ENCODE data around the gene COL5A1. TPM values are rescaled to one million over a fixed set of nuclear protein-coding genes. Genes with fewer than 3 reads are reported as not detected.

COL5A1 gene
- total RNA-seq, 4 donors from 2014 or later = 51.9 to 78.3 (median 62.4) TPM

GRCh38 chr9:134639994-134640393 is 1.6 kb upstream of the COL5A1 start:
- H3K4me3 ChIP-seq = no peak overlapping the region
- TF ChIP-seq EP300 (IDR thresholded peaks at IDR 0.05) (no peak), POLR2A (IDR thresholded peaks at IDR 0.05) (no peak)
- TF ChIP-seq, protein P1, sequence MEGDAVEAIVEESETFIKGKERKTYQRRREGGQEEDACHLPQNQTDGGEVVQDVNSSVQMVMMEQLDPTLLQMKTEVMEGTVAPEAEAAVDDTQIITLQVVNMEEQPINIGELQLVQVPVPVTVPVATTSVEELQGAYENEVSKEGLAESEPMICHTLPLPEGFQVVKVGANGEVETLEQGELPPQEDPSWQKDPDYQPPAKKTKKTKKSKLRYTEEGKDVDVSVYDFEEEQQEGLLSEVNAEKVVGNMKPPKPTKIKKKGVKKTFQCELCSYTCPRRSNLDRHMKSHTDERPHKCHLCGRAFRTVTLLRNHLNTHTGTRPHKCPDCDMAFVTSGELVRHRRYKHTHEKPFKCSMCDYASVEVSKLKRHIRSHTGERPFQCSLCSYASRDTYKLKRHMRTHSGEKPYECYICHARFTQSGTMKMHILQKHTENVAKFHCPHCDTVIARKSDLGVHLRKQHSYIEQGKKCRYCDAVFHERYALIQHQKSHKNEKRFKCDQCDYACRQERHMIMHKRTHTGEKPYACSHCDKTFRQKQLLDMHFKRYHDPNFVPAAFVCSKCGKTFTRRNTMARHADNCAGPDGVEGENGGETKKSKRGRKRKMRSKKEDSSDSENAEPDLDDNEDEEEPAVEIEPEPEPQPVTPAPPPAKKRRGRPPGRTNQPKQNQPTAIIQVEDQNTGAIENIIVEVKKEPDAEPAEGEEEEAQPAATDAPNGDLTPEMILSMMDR (IDR thresholded peaks at IDR 0.05) = no peak
- H3K36me3 ChIP-seq = no peaks in the 10 kb centered on the region
- DNase-seq (ENCODE audit: low spot score in 2 of 2) = no peak
- WGBS, 2 donors = 89 to 91% methylated on average over 5 of the region's 5 CpGs
- no peaks in the 10 kb centered on the region for H3K9me3 ChIP-seq
- peaks cover 0 to 61% (median 12%) of the 10 kb centered on the region in 4 donors for H3K4me1 ChIP-seq
- H3K27ac ChIP-seq = peak overlapping the region in 2 of 4 donors; percentile 95 to 97
- no peaks in the 10 kb centered on the region for H3K27me3 ChIP-seq

GRCh38 chr9:134640506-134641172 is 964 bp upstream of the COL5A1 start:
- TF ChIP-seq EP300 (IDR thresholded peaks at IDR 0.05) (no peak), POLR2A (IDR thresholded peaks at IDR 0.05) (no peak)
- TF ChIP-seq, protein P1 (IDR thresholded peaks at IDR 0.05) = no peak
- Histone ChIP-seq H3K4me3 (peak overlapping the region; percentile 56 to 84 (median 74)), H3K9me3 (no peaks in the 10 kb centered on the region), H3K27me3 (no peaks in the 10 kb centered on the region), H3K36me3 (no peaks in the 10 kb centered on the region), H3K27ac (peak overlapping the region; percentile 86 to 97 (median 92)), H3K4me1 (peaks cover 0 to 68% (median 18%) of the 10 kb centered on the region in 4 donors)
- 46 to 52% methylated on average over 13 to 14 of the region's 14 CpGs for WGBS, 2 donors
- DNase-seq (ENCODE audit: low spot score in 2 of 2) = no peak

GRCh38 chr9:134641990-134642384 is 384 bp downstream of the COL5A1 start:
- H3K27me3 ChIP-seq = no peaks in the 10 kb centered on the region
- WGBS, 2 donors = 2% methylated on average over 25 of the region's 58 CpGs; no CpG with 5 or more reads in 1 of the 2 donors
- peak overlapping the region; percentile 86 to 97 (median 92) for H3K27ac ChIP-seq
- peak overlapping the region; percentile 56 to 84 (median 74) for H3K4me3 ChIP-seq
- no peaks in the 10 kb centered on the region for H3K36me3 ChIP-seq
- H3K9me3 ChIP-seq = no peaks in the 10 kb centered on the region
- H3K4me1 ChIP-seq = peaks cover 0 to 73% (median 28%) of the 10 kb centered on the region in 4 donors
- no peak for DNase-seq (ENCODE audit: low spot score in 2 of 2)
- TF ChIP-seq, protein P1 (IDR thresholded peaks at IDR 0.05) = no peak
- no peak for TF ChIP-seq EP300 (IDR thresholded peaks at IDR 0.05)
- TF ChIP-seq POLR2A (IDR thresholded peaks at IDR 0.05) = no peak

DNA sequence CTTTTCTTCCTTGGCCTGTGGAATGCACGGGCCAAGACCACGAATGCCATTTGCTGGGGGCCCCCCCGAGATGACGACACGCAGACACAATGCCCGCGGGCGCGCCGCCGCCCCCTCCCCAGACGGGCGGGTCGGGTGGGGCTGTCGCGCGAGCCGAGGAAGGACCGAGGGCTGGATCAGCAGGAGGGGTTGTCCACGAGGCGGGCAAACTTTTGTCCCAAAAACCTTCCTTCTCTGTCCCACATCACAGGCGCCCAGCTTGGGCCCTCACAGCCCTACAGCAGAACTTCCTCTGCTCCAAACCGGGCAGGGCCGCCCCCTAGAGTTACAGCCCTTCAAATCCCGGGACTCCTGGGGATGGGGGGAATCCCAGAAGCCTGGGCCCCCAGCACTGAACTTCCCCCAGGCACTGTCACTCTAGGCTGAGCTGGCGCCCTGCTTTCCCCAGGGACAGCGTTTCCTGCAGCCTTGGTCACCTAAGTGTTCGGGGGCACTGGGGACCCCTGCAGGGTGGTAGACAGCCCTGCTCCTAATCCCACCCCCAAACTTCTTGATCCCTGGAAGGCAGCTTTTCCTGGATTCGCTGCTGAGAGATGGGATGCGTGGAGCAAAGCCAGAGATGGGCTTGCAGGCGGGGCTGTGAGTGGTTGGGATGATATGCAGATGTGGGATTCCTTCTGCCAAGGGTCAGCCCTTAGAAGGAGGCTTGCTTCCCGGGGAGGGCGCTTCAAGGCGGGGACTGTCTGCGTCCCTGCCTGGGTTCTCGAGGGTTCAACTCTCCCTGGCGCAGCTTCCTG is 980 bp downstream of the COL5A1 start:
- Histone ChIP-seq H3K9me3 (no peaks in the 10 kb centered on the region), H3K36me3 (no peaks in the 10 kb centered on the region), H3K27ac (peak overlapping the region; percentile 86 to 97 (median 92)), H3K4me1 (peaks cover 0 to 74% (median 30%) of the 10 kb centered on the region in 4 donors), H3K27me3 (no peaks in the 10 kb centered on the region), H3K4me3 (peak overlapping the region; percentile 41 to 80 (median 62))
- DNase-seq (ENCODE audit: low spot score in 2 of 2) = peak; percentile 71 to 80
- WGBS, 2 donors = 2 to 8% methylated on average over 31 to 34 of the region's 37 CpGs
- peak in 1 of 2 donors; percentile 53 for TF ChIP-seq EP300 (IDR thresholded peaks at IDR 0.05)
- TF ChIP-seq POLR2A (IDR thresholded peaks at IDR 0.05) = no peak
- TF ChIP-seq, protein P1 (IDR thresholded peaks at IDR 0.05) = peak in 4 of 5 experiments; percentile 13 to 41 (median 22)

Data from tibial nerve (tissue), 4 donors.